ENCODE measurements around the gene ATP8B4. TPM values are rescaled to one million over a fixed set of nuclear protein-coding genes. Genes with fewer than 3 reads are reported as not detected.
A peak's percentile ranks its signal among the peaks of the same experiment; 100 is the strongest.

The ATP8B4 gene
- total and polyA plus RNA-seq, 2 of the 8 experiments (the other 6 are each of a cell fraction or from before 2014, with no cell fraction given) = 0.17 to 0.24 TPM

- peak; percentile 81 to 82 for TF ChIP-seq RAD21 (IDR thresholded peaks at IDR 0.05 in 1 of 2, conservative IDR thresholded peaks at IDR 0.05 in 1 of 2; ENCODE audit: low read depth in 2 of 2, low read length in 2 of 2)
- TF ChIP-seq USF2 (IDR thresholded peaks at IDR 0.05; ENCODE audit: low read length) = peak; percentile 48; the same call in 1 of the 2 replicates
- peak; percentile 57; the same call in 1 of the 2 replicates for TF ChIP-seq MAX (IDR thresholded peaks at IDR 0.05)
These were observed 29.4 kb upstream of the ATP8B4 start (continued) for GRCh38 chr15:50148362-50148963.
